Right cardiac atrium (tissue), 5 donors: ENCODE data around the gene KNTC1. TPM values are rescaled to one million over a fixed set of nuclear protein-coding genes. Genes with fewer than 3 reads are reported as not detected.
"Not testable (repeated sequence)": the region's sequence is repeated elsewhere in the genome, so short reads cannot be mapped to it uniquely, and the experiment has no call there.

Experiments
- ATAC-seq, 2 donors: fragments of 200-7000 bp; cut with Tn5 transposase; one replicate each; pipeline versions ENCODE4 v1.8.0 to v1.9.1; 2020; ENCODE audit warnings: moderate library complexity in 2 of 2, mild to moderate bottlenecking in 1 of 2
- DNase-seq, 3 donors: peaks; one replicate each; pipeline ENCODE4 v3.0.0-alpha.2; 2020
- H3K27ac ChIP-seq: one replicate; pipeline ENCODE4 v1.5.1; 2013; ENCODE audit warnings: mild to moderate bottlenecking, low read length, control low read depth, moderate library complexity
- H3K27me3 ChIP-seq: one replicate; pipeline ENCODE4 v1.6.1; 2013; ENCODE audit not compliant: control insufficient read depth, insufficient read depth
- H3K4me1 ChIP-seq: one replicate; pipeline ENCODE4 v1.6.1; 2013; ENCODE audit warnings: low read length; ENCODE audit not compliant: control insufficient read depth, insufficient read depth
- H3K4me3 ChIP-seq: one replicate; pipeline ENCODE4 v1.5.1; 2013; ENCODE audit warnings: low read length, control low read depth
- H3K9me3 ChIP-seq: one replicate; pipeline ENCODE4 v1.6.1; 2013; ENCODE audit warnings: low read length; ENCODE audit not compliant: control insufficient read depth
- WGBS: extraction: QIAGEN DNeasy Blood & Tissue Kit; methylation state at CpG from one replicate; pipeline ENCODE4 v1.1.7; 2013; 5-methylcytosine and 5-hydroxymethylcytosine counted together
- intact Hi-C, 4 donors: fragments of 100-400 bp; cut with DNase I; formaldehyde crosslinking; loops; one replicate each; pipeline versions ENCODE4 v1.11.0 to v1.14.0; 2022 to 2023
- polyA plus RNA-seq: library from polyadenylated mRNA; stranded (reverse); fragments of 200-250 nt; gene quantifications from one replicate; pipeline ENCODE4 v1.2.3, GENCODE V29; 2013
- total RNA-seq, 4 donors: library from RNA; stranded (reverse); fragmentation: NEBNext Ultra II Directional; extraction: Animal tissue kit (Norgen Biotek cat#: 25700); gene quantifications; one replicate each; pipeline ENCODE4 v1.2.1, GENCODE V29; 2021
- donor health status: healthy with polysubstance abuse.
- donor health status: DM: no; HTN: yes; CAD: no.
- donor health status: DM: no; HTN: no; CAD: no.
- donor health status: DM: no; HTN: yes; CAD: no; lungs with severe emphysema.
- donor health status: DM: yes; HTN: yes; CAD: no.

KNTC1 gene
- total and polyA plus RNA-seq, 5 donors: 2.7 to 4.7 (median 4.0) TPM

GRCh38 chr12:122528992-122529391 lies 1.9 kb downstream of the KNTC1 start:
- Histone ChIP-seq H3K9me3 (no peaks in the 10 kb centered on the region), H3K27ac (no peak overlapping the region), H3K4me3 (no peak overlapping the region), H3K4me1 (peaks cover 2% of the 10 kb centered on the region), H3K27me3 (no peaks in the 10 kb centered on the region)
- intact Hi-C loops: no loop called here
- ATAC-seq (no peak), DNase-seq (no peak)
- 98% methylated on average over 6 of the region's 6 CpGs for WGBS

DNA sequence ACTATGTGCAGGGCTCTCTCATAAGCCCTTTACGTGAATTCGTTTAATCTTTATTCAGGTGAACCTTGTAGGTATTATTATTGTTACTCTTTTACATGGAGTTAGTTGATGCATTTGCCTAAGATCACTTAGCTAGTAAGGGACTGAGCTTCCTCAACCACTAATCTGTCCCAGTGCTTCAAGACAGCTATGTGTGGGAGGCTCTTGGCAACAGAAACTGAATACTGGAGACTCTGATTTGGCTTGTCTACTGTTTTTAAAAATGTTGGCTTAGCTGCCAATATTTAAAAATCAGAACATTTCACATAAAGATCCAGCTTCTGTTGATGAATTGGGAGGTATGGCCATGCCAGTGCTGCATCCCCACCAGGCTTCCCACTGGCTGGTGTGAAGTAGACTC lies 6.8 kb downstream of the KNTC1 start:
- no peak overlapping the region for H3K27ac ChIP-seq
- DNase-seq (no peak), ATAC-seq (no peak)
- WGBS: 83% methylated on average over 2 of the region's 2 CpGs
- no peaks in the 10 kb centered on the region for H3K4me1 ChIP-seq
- intact Hi-C loops: no loop called here
- H3K27me3 ChIP-seq: no peaks in the 10 kb centered on the region
- no peaks in the 10 kb centered on the region for H3K9me3 ChIP-seq
- no peak overlapping the region for H3K4me3 ChIP-seq

GRCh38 chr12:122537021-122537420 lies 10.0 kb downstream of the KNTC1 start:
- DNase-seq (no peak), ATAC-seq (no peak)
- H3K27me3 ChIP-seq: no peaks in the 10 kb centered on the region
- 97% methylated on average over 4 of the region's 4 CpGs for WGBS
- no peak overlapping the region for H3K4me3 ChIP-seq
- H3K4me1 ChIP-seq: no peaks in the 10 kb centered on the region
- no peaks in the 10 kb centered on the region for H3K9me3 ChIP-seq
- intact Hi-C loops: no loop called here
- no peak overlapping the region for H3K27ac ChIP-seq

DNA sequence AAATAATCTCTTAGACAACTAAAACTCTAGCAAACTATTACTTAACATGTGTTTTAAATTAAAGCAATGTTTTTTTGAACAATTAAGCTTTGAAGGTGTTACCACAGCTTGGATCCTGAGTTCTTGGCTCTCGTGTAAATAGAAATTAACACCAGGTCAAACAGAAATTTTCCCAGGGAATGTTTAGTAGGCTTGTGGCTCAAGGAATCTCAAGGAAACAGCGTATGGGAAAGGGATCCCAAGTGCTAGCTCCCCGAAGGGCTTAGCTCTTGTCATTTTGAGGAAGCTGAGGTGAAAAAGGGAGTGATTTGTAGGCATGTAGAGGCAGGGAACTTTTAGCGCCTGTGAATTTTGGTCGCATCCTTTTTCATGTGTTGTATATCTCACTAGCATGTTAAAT lies 11.4 kb downstream of the KNTC1 start:
- no peaks in the 10 kb centered on the region for H3K27me3 ChIP-seq
- H3K9me3 ChIP-seq: no peaks in the 10 kb centered on the region
- no peaks in the 10 kb centered on the region for H3K4me1 ChIP-seq
- DNase-seq: no peak
- H3K27ac ChIP-seq: no peak overlapping the region
- 96% methylated on average over 5 of the region's 5 CpGs for WGBS
- H3K4me3 ChIP-seq: no peak overlapping the region
- intact Hi-C loops: no loop called here
- ATAC-seq: no peak

- WGBS: 95% methylated on average over 2 of the region's 2 CpGs
- no peak overlapping the region for H3K4me3 ChIP-seq
- no peak for ATAC-seq
- DNase-seq: no peak
- no peaks in the 10 kb centered on the region for H3K27me3 ChIP-seq
- H3K9me3 ChIP-seq: no peaks in the 10 kb centered on the region
- no peak overlapping the region for H3K27ac ChIP-seq
- intact Hi-C loops: no loop called here
- H3K4me1 ChIP-seq: no peaks in the 10 kb centered on the region
These were observed 17.5 kb downstream of the KNTC1 start for GRCh38 chr12:122544537-122544936.

DNA sequence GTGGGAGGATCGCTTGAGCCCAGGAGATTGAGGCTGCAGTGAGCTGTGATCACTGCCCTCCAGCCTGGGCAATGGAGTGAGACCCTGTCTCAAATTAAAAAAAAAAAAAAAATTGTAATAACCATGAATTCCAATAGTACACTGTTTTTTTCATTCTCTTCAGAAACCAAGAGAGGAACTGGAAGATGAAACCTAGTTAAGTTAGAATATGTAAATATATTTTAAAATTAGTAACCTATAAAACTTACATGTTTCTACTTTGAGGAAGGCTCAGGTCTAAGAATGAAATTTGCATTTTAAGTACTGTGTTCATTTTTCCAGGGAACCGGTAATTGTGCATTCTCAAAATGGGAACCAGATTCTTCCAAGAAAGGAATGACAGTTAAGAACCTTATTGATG lies 18.8 kb downstream of the KNTC1 start:
- ATAC-seq (no peak), DNase-seq (no peak)
- no peak overlapping the region for H3K27ac ChIP-seq
- no peak overlapping the region for H3K4me3 ChIP-seq
- no peaks in the 10 kb centered on the region for H3K9me3 ChIP-seq
- no peaks in the 10 kb centered on the region for H3K4me1 ChIP-seq
- over 99% methylated on average over 2 of the region's 2 CpGs for WGBS
- intact Hi-C loops: no loop called here
- H3K27me3 ChIP-seq: no peaks in the 10 kb centered on the region

DNA sequence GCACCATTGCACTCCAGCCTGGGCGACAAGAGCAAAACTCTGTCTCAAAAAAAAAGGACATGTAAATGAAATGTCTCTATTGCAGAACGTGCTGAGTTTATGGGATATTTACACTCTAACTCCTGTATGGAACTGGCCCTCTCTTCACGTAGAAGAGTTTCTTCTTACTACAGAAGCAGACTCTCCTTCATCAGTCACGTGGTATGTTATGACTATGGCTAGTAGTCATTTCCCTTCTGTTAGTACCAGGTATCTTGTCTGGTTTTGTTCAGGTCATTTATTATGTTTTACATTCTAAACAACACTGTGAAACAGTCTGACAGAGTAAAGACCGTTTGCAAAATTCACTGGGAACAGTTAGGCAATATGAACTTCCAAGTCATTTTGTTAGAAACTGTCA lies 20.3 kb downstream of the KNTC1 start:
- DNase-seq: no peak
- ATAC-seq: no peak
- intact Hi-C loops: no loop called here
- Histone ChIP-seq H3K4me1 (no peaks in the 10 kb centered on the region), H3K9me3 (no peaks in the 10 kb centered on the region), H3K27me3 (no peaks in the 10 kb centered on the region), H3K4me3 (no peak overlapping the region), H3K27ac (no peak overlapping the region)
- 87% methylated on average over 5 of the region's 5 CpGs for WGBS

DNA sequence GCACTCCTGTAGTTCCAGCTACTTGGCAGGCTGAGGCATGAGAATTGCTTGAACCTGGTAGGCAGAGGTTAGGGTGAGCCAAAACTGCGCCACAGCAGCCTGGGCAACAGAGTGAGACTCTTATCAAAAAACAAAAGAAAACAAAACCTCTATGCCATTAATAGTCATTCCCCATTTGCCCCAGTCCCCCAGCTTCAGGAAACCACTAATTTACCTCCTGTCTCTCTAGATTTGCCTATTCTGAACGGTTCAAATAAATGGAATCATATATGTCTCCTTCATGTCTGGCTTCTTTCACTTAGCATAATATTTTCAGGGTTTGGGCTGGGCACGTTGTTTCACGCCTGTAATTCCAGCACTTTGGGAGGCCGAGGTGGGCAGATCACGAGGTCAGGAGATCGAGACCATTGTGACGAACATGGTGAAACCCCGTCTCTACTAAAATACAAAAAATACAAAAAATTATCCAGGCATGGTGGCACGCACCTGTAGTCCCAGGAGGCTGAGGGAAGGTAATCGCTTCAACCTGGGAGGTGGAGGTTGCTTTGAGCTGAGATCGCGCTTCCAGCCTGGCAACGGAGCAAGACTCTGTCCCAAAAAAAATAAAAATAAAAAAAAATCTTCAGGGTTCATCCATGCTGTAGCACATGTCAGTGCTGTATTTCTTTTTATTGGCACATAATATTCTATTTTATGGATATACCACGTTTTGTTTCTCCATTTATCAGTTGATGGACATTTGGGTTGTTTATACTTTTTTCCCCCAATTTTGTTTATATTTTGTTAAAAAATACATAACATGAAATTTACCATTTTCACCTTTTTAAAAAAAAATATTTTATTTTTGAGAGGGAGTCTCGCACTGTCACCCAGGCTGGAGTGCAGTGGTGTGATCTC lies 31.9 kb downstream of the KNTC1 start:
- H3K9me3 ChIP-seq: no peaks in the 10 kb centered on the region
- intact Hi-C loops: no loop called here
- no peaks in the 10 kb centered on the region for H3K27me3 ChIP-seq
- ATAC-seq (no peak), DNase-seq (no peak)
- WGBS: 99% methylated on average over 16 of the region's 16 CpGs
- no peak overlapping the region for H3K4me3 ChIP-seq
- H3K27ac ChIP-seq: no peak overlapping the region
- H3K4me1 ChIP-seq: no peaks in the 10 kb centered on the region

- intact Hi-C loops: no loop called here
- WGBS: 98% methylated on average over 3 of the region's 3 CpGs
- H3K4me3 ChIP-seq: no peak overlapping the region
- ATAC-seq (no peak), DNase-seq (no peak)
- H3K9me3 ChIP-seq: no peaks in the 10 kb centered on the region
- no peaks in the 10 kb centered on the region for H3K27me3 ChIP-seq
- no peak overlapping the region for H3K27ac ChIP-seq
- no peaks in the 10 kb centered on the region for H3K4me1 ChIP-seq
These were observed 33.1 kb downstream of the KNTC1 start for GRCh38 chr12:122560138-122560537.

- DNase-seq: no peak
- Histone ChIP-seq H3K27ac (no peak overlapping the region), H3K9me3 (no peaks in the 10 kb centered on the region), H3K27me3 (no peaks in the 10 kb centered on the region), H3K4me3 (no peak overlapping the region), H3K4me1 (no peaks in the 10 kb centered on the region)
- intact Hi-C loops: no loop called here
- ATAC-seq: no peak
- WGBS: 96% methylated on average over 4 of the region's 4 CpGs
These were observed 36.3 kb downstream of the KNTC1 start for GRCh38 chr12:122563361-122563760.

DNA sequence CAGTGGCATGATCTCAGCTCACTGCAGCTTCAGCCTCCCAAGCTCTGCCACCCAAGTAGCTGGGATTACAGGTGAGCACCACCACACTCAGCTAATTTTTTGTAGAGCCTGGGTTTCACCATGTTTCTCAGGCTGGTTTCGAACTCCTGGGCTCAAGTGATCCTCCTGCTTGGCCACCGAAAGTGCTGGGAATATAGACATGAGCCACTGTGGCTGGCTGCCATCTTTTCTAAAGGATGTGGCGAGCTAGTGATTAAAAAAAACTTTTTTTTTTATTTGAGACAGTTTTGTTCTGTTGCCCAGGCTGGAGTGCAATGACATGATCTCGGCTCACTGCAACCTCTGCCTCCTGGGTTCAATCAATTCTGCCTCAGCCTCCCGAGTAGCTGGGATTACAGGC lies 39.8 kb downstream of the KNTC1 start:
- H3K27me3 ChIP-seq, intact Hi-C loops, DNase-seq, H3K4me3 ChIP-seq, H3K9me3 ChIP-seq, H3K4me1 ChIP-seq, ATAC-seq, H3K27ac ChIP-seq: not testable (repeated sequence)
- 98% methylated on average over 5 of the region's 5 CpGs for WGBS

DNA sequence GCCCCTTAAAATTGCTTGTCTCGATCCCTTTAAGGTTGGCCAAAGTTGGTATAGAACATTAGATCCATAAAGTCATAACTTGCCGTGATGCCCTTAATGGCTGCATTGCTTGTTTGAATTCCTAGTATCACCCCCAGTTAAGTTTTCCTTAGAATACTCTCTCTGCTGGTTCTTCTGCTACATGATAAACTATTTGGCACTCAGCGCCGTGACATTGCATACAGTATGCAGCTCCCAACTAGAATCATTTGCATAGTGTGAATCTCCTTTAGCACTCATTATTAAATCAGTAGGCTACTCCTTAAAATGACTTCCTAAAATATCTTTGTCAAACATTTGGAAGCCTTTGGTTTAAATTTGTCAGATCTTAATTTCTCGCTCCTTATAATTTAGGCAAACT lies 42.2 kb downstream of the KNTC1 start:
- ATAC-seq: no peak
- no peak overlapping the region for H3K27ac ChIP-seq
- WGBS: 96% methylated on average over 5 of the region's 5 CpGs

More for the DNA sequence above, 42.2 kb downstream of the KNTC1 start:
- intact Hi-C loops: no loop called here
- Histone ChIP-seq H3K27me3 (no peaks in the 10 kb centered on the region), H3K4me1 (no peaks in the 10 kb centered on the region), H3K9me3 (no peaks in the 10 kb centered on the region), H3K4me3 (no peak overlapping the region)
- no peak for DNase-seq
